D721Med (cell line): ENCODE data around the gene DENND2D.

Source experiments
- DNase-seq: peaks from one replicate; pipeline ENCODE4 v3.0.0; 2011; ENCODE audit warnings: low spot score; ENCODE audit not compliant: insufficient read length
- FAIRE-seq: peaks from 2 replicates; lab custom pipeline; 2011; peaks lifted over from hg19 to GRCh38; lab: Jason Lieb, UNC
- CTCF ChIP-seq: IDR thresholded peaks from 2 replicates; pipeline ENCODE4 v1.5.1; 2012; ENCODE audit warnings: mild to moderate bottlenecking, control low read depth; ENCODE audit not compliant: insufficient read depth; ENCODE audit errors: missing control alignments

Gene DENND2D

GRCh38 chr1:111209622-111210021, 9.2 kb upstream of the DENND2D start:
- no peak for FAIRE-seq
- no peak for TF ChIP-seq CTCF
- DNase-seq = no peak

- TF ChIP-seq CTCF = no peak
- no peak for FAIRE-seq
- no peak for DNase-seq
These were observed 8.5 kb upstream of the DENND2D start for GRCh38 chr1:111208921-111209320.

GRCh38 chr1:111205714-111206050, 5.2 kb upstream of the DENND2D start:
- no peak for DNase-seq
- FAIRE-seq = no peak
- TF ChIP-seq CTCF = no peak

- DNase-seq = no peak
- TF ChIP-seq CTCF = no peak
- FAIRE-seq = no peak
These were observed 4.7 kb upstream of the DENND2D start for GRCh38 chr1:111204983-111205713.

GRCh38 chr1:111204201-111204982, 3.9 kb upstream of the DENND2D start:
- no peak for DNase-seq
- TF ChIP-seq CTCF = no peak
- FAIRE-seq = no peak

- FAIRE-seq (no peak), DNase-seq (no peak)
- TF ChIP-seq CTCF = no peak
These were observed 3.3 kb upstream of the DENND2D start for GRCh38 chr1:111203681-111204200.
